Measurements from ENCODE around the gene AUH. TPM values are rescaled to one million over a fixed set of nuclear protein-coding genes. Genes with fewer than 3 reads are reported as not detected.

AUH gene
- total and polyA plus RNA-seq, 10 of the 15 experiments (the other 5 are each of a cell fraction or from before 2014, with no cell fraction given) = 1.7 to 7.3 (median 4.6) TPM

DNA sequence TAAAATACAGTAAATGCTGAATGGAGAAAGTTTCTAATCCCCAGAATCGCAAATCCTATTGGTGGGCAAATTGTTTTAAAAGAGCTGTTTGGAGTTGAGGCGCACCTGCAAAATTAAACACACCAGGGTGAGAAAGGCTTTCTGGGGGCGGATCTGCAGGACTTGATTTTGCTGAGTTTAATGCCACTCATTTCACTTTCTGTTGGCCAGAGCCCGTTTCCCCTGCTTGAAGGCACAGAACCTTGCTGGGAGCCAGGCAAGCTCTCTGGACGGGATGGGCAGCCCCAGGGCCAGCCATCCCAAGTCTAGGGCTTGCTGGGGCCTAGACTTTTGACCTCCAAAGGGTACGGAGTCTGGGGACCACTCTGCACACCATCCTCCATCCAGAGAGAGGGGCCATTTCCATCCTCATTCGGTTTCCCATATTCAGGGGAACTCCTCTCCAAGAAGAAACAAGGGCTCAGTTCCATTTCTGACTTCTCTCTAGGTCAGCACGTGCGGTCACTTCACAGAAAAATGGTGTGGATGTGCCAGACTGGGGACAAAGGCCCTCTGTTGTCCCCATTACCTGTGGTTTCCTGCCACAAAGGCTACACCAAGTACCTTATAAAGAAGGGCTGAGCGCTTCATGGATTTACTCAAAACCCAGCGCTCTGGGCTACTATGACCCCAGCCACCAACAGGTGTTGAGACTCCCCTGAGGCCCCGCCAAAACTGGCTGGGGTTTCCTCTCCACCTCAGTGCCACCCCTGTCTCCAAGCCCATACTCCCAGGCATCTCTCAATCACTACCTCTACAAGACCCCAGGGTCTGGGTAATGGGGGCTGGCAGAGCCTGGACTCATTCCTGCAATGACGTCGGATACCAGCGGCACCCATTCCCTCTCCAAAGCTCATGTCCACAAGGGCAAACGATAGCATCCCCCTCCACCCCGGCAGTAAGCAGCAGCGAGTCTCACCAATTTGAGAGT, 170.0 kb downstream of the AUH start (continued):
- no peak for TF ChIP-seq JUNB (IDR thresholded peaks at IDR 0.05)
- no peak for TF ChIP-seq SMARCA5 (IDR thresholded peaks at IDR 0.05)
- no peak for TF ChIP-seq PAX8 (IDR thresholded peaks at IDR 0.05)
- TF ChIP-seq RELA (IDR thresholded peaks at IDR 0.05; ENCODE audit: borderline replicate concordance, partially characterized antibody) = no peak
- TF ChIP-seq MTA2 (IDR thresholded peaks at IDR 0.05; ENCODE audit: low read depth) = peak; percentile 41
- TF ChIP-seq, protein P1, sequence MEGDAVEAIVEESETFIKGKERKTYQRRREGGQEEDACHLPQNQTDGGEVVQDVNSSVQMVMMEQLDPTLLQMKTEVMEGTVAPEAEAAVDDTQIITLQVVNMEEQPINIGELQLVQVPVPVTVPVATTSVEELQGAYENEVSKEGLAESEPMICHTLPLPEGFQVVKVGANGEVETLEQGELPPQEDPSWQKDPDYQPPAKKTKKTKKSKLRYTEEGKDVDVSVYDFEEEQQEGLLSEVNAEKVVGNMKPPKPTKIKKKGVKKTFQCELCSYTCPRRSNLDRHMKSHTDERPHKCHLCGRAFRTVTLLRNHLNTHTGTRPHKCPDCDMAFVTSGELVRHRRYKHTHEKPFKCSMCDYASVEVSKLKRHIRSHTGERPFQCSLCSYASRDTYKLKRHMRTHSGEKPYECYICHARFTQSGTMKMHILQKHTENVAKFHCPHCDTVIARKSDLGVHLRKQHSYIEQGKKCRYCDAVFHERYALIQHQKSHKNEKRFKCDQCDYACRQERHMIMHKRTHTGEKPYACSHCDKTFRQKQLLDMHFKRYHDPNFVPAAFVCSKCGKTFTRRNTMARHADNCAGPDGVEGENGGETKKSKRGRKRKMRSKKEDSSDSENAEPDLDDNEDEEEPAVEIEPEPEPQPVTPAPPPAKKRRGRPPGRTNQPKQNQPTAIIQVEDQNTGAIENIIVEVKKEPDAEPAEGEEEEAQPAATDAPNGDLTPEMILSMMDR (IDR thresholded peaks at IDR 0.05 in 2 of 3, conservative IDR thresholded peaks at IDR 0.05 in 1 of 3; ENCODE audit: control insufficient read depth in 2 of 3, extremely low read depth in 1 of 3, insufficient read depth in 1 of 3, low read depth in 3 of 3, low read length in 3 of 3) = no peak
- no peak for TF ChIP-seq MYB (IDR thresholded peaks at IDR 0.05; ENCODE audit: borderline replicate concordance, low read depth, low read length)
- no peak for TF ChIP-seq SREBF1 (IDR thresholded peaks at IDR 0.05; ENCODE audit: low read length)
- TF ChIP-seq BMI1 (IDR thresholded peaks at IDR 0.05; ENCODE audit: borderline replicate concordance) = no peak
- TF ChIP-seq NFYA (IDR thresholded peaks at IDR 0.05; ENCODE audit: borderline replicate concordance, low read depth, low read length) = no peak
- TF ChIP-seq NR2C1 (IDR thresholded peaks at IDR 0.05) = no peak
- peak; percentile 71 to 76; a peak in 3 of 4 replicates for TF ChIP-seq BHLHE40 (IDR thresholded peaks at IDR 0.05; ENCODE audit: borderline replicate concordance in 1 of 2, low read depth in 2 of 2, low read length in 1 of 2)
- 0 out of 2 replicates have a peak, but pooled peaks have one; percentile 17 for TF ChIP-seq EED (IDR thresholded peaks at IDR 0.05; ENCODE audit: low read depth)
- no peak for TF ChIP-seq ZBED1 (IDR thresholded peaks at IDR 0.05; ENCODE audit: borderline replicate concordance)
- TF ChIP-seq CREB1 (IDR thresholded peaks at IDR 0.05; ENCODE audit: low read depth) = no peak
- no peak for TF ChIP-seq YY1 (IDR thresholded peaks at IDR 0.05; ENCODE audit: low read depth, low read length)
- peak; percentile 35 for TF ChIP-seq MEF2B (IDR thresholded peaks at IDR 0.05; ENCODE audit: partially characterized antibody, poor library complexity, severe bottlenecking)
- TF ChIP-seq IKZF1 (conservative IDR thresholded peaks at IDR 0.05) = peak; percentile 37; the same call in 1 of the 2 replicates
- TF ChIP-seq SIX5 (IDR thresholded peaks at IDR 0.05; ENCODE audit: low read depth, low read length, severe bottlenecking) = no peak
- no peak for TF ChIP-seq IRF4 (IDR thresholded peaks at IDR 0.05; ENCODE audit: low read depth, low read length)
- no peak for TF ChIP-seq ESRRA (IDR thresholded peaks at IDR 0.05; ENCODE audit: low read length)
- TF ChIP-seq NFIC (IDR thresholded peaks at IDR 0.05; ENCODE audit: low read depth, low read length) = no peak
